Activated CD4-positive, alpha-beta T cell treated with anti-CD3 and anti-CD28 coated beads, Interleukin-2, amount 50 U/mL, for 24 hours (primary cell): ENCODE results near the gene HMCN2.

Source experiments
- DNase-seq, 2 donors: peaks; one replicate each; pipeline ENCODE4 v3.0.0-alpha.2; 2020; ENCODE audit warnings: low read depth in 1 of 2, low spot score in 1 of 2

The HMCN2 gene

GRCh38 chr9:130463763-130464745, 198.5 kb downstream of the HMCN2 start:
- no peak for DNase-seq

DNA sequence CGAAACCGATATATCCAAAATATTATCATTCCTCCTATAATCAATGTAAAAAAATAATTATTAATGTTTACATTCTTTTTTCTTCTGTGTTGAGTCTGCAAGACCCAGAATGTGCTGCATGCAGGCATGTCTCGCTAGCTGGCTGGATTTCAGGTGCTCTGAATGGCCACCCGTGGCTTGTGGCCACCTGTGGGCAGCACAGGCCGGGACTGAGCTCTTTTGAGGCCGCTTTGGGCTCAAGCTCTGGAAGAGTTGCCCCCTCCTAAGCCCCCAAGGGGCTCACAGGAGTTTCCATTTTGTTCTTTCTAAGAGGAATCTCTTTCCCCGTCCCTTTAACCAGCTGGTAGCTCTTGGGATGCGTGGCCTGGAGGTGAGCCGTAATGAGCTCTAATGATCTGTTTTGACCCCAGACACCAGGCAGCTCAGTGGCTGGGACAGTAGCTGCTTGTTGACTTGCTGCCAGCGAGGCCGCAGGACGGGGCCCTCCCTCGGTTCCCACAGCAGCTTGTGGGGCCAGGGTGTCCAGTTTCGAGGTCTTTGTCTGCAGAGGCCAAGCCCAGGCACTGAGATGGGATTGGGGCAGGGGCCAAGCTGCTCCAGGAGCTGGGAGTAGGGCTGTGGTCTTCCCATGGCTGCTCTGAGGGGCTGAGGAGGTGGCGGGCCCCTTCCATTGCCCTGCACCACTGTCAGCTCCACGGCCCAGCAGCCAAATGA, 200.0 kb downstream of the HMCN2 start:
- DNase-seq = no peak

- DNase-seq = no peak
Observed at GRCh38 chr9:130466537-130467217, 201.1 kb downstream of the HMCN2 start.

DNA sequence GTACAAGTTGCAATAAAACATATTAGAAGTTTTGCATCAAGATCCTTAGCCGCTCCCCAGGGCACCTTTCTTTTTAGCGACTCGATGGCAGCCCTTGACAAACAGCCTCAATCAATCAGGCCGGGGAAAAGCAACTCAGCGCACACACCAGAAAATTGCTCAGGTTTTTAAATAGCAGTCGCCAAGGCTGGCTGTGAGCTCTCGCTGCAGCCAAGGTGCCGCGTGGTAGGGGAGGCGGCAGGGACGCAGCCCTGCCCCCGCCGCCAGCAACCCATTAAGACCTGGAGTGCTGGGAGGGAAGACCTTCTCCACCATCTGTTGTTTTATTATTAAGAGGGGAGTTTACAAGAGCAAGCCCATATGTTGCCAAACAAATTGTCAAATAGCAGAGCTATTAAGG, 201.8 kb downstream of the HMCN2 start:
- no peak for DNase-seq

GRCh38 chr9:130468566-130468965, 203.0 kb downstream of the HMCN2 start:
- no peak for DNase-seq

GRCh38 chr9:130470269-130470668, 204.7 kb downstream of the HMCN2 start:
- no peak for DNase-seq

DNA sequence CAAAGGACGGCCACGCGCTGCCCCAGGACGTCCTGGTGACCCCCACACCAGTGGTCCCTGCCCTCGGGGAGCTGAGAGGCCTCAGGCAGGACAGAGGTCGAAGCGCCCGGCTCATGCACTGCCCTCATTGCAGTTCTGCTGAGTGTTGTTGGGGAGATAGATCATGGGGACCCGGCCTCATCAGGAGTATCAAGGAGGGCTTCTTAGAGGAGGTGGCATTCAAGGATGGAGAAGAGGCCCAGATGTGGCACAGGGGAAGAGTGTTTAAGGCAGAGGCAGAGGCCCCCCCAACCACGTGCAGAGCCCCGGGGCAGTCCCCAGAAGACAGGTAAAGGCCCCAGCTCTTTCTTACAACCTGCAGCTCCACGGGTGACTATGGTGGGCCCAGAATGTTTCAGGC, 205.4 kb downstream of the HMCN2 start:
- DNase-seq = no peak

DNA sequence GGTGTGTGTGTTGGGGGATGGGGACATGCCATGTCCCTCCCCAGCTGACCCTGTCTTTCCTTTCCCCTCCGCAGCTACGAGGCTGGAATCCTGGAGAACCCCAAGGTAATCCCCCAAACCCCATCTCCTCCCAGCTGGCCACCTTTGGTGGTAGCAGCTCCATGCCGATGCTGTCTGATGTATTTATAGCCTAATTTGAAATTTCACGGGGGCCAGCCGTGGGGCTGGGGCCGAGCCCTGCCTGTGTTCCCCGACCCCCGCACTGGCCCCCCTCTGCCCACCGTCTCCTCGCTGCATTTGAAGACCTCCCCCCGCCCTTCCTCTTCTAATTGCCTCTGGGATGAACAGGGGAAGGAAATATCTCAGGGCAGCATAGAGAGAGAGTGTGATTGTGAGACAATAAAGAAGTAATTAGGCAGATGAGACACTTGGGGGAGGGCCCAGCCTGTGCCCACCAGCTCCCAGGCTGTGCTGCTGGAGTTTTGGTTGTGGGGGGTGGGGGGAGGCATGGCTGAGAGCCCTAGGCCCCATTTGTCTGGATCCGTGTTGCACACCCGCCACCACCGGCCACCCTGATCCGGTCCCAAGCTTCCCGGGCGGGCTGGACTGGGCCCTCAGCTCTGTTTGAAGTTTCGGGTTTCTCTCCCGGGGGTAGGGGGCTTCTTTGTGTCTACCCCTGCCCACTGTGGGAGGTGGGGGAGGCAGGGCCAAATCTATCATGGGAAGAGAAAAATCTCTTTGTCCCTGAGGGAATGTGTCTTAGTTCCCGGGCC, 206.0 kb downstream of the HMCN2 start:
- no peak for DNase-seq

DNA sequence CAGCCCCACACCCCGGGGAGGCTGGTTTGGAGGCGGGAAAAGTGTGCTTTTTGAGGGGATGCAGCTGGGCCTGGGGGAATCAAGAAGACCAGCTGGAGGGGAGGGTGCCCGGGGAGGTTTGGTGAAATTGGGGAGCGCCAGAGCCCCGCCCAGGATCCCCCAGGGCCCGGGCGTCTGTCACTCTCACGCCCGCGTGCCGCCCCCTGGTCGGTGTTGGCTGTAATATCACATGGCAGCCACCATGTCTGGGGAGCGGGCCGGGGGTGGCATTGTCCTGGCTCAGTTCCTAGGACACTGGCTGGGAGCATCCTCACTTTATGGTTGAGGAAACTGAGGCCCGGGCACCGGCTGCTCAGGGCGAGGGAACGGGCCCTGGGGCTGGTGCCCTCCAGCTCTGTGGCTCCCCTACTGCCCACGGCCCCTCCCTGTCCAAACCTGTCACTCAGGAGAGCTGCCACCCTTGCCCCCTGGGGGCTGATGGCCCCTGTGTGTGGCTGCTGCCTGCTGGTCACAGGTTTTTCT, 206.7 kb downstream of the HMCN2 start:
- no peak for DNase-seq

DNA sequence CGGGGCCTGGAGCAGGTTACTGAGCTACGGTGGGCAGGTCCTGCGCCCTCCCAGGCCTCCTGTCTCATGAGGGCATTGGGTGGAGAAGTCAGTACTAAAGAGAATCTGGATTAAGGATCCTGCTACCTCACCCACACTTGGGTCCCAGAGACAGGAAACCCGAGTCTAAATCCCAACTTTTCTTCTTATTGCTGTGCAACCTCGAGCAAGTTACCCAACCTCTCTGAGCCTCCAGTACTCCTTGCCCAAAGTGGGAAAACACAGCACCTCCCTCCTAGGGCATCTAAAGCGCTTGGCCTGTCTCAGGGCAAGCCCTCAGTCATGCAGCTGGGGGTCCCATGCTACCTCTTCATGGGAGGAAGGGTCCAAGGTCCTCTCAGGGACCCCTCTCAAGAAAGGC, 207.4 kb downstream of the HMCN2 start:
- DNase-seq = no peak

- no peak for DNase-seq
Observed at GRCh38 chr9:130473566-130473965, 208.0 kb downstream of the HMCN2 start.

DNA sequence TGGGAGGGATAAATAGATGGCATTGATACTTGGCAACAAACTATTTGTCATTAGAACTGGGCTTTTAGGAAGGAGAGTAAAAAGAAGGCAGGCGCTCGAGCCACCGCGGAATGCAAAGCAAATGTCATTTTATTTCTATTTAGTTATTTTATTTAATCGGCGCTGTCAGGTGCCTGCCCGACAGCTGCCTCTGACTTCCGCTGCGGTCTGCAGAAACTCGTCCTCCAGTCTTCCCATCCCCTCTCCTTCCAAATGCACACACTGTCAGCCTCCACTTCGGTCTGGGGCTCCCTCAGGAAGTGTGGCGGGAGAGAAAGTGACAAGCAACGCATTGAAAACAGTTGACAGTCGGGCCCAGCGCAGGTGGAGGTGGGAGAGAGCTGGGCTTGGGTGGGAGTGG, 208.5 kb downstream of the HMCN2 start:
- DNase-seq = no peak

- no peak for DNase-seq
Observed at GRCh38 chr9:130476151-130476730, 210.7 kb downstream of the HMCN2 start.

DNA sequence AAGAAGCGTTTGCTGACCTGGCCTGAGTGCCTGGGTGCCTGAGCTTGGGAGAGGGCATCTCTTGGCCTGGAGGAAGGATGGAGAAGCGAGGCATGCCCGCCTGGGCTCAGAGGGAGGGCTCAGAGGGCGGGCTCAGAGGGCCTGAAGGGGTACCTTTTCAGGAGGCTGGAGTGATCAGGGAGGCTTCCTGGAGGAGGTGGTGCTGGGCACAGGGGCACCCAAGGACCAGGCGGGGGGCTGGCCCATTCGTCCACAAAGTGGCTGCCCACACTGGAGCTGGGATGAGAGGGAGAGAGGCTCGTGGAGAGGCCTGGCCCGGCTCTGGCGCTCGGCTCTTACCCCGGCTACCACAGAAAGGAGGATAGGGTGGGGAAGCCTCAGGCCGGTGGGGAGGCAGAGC, 212.0 kb downstream of the HMCN2 start:
- no peak for DNase-seq

DNA sequence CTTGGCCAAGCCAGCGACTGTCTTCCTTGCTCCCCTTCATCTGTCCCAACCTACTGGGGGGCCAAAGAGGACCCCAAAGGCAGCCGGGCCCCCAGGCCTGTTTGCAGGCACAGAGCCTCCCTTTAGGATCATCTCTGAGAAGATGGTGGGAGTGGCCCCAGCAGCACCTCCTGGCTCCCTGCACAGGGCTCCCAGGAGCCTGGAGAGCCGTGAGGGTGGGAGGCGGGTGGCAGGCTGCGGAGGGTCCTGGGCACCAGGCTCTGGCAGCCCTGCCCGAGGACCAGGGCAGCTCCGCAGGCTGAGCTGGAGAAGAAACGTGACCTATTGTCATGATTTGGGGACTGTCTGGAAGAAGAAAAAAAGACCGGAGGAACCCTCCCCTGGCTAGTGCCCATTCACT, 212.6 kb downstream of the HMCN2 start:
- no peak for DNase-seq

- no peak for DNase-seq
Observed at GRCh38 chr9:130478736-130479575, 213.4 kb downstream of the HMCN2 start.

DNA sequence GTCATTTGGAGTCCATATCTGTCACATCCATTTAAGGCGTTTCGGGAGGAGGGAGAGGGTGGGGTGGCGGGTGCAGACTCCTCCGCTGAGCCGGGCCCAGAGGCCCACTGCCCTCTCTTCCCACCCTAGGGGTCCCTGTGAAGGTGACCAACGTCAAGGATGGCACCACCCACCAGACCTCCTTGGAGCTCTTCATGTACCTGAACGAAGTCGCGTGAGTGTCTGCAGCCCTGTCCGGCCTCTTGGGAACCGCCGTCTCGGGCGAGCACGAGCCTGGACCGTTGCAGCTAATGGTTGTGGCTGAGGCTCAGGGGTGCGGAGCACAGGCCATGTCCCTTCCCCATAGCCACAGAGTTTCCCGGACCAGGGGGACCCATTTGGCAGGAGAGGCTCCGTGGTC, 214.0 kb downstream of the HMCN2 start:
- DNase-seq = no peak

GRCh38 chr9:130480673-130481072, 215.1 kb downstream of the HMCN2 start:
- no peak for DNase-seq

GRCh38 chr9:130482463-130482862, 216.9 kb downstream of the HMCN2 start:
- no peak for DNase-seq
